Measurements from ENCODE around the gene KIRREL1.

The KIRREL1 gene

DNA sequence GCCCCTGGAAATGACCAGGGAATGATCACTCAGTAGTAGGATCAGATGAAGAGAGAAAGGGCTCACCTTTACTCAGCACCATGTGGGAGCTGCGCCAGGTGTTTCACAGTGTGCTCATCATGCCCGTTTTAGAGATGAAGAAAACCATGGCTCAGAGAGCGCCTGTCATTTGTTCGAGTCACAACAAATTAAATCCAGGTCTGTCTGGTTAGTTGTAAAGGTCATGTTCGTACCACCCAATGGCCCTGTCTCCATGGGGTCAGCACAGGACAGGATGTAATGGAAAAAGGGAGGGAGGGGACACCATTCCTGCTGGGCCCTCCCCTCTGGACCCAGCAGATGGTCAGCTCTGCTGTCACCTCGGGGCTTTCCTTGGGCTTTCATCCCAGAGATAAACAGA is 15.2 kb downstream of the KIRREL1 start:
- no peak for DNase-seq (ENCODE audit: low spot score)
- in situ Hi-C loops (cut with MboI; ENCODE audit: low pct_unique_long_range_greater_than_20kb, low sequenced_read_pairs, unreplicated experiment) = no loop called here
- TF ChIP-seq, protein P1, sequence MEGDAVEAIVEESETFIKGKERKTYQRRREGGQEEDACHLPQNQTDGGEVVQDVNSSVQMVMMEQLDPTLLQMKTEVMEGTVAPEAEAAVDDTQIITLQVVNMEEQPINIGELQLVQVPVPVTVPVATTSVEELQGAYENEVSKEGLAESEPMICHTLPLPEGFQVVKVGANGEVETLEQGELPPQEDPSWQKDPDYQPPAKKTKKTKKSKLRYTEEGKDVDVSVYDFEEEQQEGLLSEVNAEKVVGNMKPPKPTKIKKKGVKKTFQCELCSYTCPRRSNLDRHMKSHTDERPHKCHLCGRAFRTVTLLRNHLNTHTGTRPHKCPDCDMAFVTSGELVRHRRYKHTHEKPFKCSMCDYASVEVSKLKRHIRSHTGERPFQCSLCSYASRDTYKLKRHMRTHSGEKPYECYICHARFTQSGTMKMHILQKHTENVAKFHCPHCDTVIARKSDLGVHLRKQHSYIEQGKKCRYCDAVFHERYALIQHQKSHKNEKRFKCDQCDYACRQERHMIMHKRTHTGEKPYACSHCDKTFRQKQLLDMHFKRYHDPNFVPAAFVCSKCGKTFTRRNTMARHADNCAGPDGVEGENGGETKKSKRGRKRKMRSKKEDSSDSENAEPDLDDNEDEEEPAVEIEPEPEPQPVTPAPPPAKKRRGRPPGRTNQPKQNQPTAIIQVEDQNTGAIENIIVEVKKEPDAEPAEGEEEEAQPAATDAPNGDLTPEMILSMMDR (IDR thresholded peaks at IDR 0.05; ENCODE audit: extremely low read depth, insufficient read depth, missing control alignments) = no peak

DNA sequence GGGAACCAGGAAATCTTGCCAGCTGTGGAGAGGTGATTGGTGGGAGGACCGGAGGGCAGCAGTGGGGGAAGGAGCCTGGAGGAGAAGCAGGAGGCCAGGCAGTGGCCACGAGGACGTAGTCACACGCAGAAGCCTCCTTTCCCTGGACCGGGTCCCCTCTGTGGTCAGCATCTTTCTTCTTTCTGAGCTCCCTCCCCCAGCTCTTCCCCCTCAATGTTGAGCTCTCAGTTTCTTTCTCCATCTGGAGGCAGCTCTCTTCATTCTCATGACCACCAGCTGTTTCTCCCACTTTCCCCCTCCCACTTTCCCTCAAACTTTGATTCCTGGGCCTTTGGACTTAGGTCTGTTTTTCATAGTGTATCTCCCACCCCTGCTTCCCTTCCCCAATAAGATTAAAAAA is 18.3 kb downstream of the KIRREL1 start:
- in situ Hi-C loops (cut with MboI; ENCODE audit: low pct_unique_long_range_greater_than_20kb, low sequenced_read_pairs, unreplicated experiment) = no loop called here

DNA sequence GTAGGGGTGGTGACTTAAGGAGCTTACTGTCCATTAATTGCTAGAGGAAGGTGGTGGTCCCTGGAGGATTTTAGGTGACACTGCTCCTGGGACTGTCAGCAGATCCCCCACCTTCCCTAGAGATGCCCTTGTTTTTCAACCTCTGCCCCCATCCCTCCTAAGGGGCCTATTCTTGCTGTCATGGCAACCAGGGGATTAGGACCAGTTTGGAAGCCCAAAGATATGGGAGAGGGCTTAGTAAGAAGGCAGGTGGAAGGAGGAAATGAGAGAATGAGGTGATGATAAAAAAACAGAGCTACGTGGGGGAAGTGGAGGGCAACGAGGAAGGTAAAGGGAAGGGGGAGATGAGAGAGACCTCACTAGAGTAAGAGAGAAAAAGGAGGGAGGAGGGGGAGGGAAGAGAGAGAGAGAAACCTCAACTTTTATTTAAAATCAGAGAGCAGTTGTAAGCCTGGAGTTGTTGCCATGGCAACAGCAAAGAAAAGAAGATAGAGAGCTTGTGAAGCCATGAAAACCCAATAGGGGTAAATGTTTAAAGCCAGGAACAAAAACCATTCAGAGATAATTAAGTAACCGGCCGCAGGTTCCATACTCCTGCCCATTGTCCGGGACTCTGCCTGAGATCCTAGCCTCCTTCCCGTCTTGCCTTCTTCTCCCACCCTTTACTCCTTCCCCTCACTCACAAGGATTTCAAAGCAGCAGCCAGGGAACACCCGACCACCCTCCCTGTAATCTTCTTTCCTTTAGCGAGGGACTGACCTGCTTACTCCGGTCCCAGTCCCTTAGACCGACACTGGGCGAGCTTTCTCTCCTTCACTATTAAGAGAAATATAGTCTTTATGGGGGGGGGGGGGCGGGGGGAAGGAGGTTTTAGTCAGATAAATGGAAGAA is 20.6 kb downstream of the KIRREL1 start:
- DNase-seq (ENCODE audit: low spot score) = no peak
- TF ChIP-seq, protein P1 (IDR thresholded peaks at IDR 0.05; ENCODE audit: extremely low read depth, insufficient read depth, missing control alignments) = no peak
- in situ Hi-C loops (cut with MboI; ENCODE audit: low pct_unique_long_range_greater_than_20kb, low sequenced_read_pairs, unreplicated experiment) = no loop called here

More for the DNA sequence above, 18.3 kb downstream of the KIRREL1 start:
- TF ChIP-seq, protein P1 (IDR thresholded peaks at IDR 0.05; ENCODE audit: extremely low read depth, insufficient read depth, missing control alignments) = no peak
- no peak for DNase-seq (ENCODE audit: low spot score)

DNA sequence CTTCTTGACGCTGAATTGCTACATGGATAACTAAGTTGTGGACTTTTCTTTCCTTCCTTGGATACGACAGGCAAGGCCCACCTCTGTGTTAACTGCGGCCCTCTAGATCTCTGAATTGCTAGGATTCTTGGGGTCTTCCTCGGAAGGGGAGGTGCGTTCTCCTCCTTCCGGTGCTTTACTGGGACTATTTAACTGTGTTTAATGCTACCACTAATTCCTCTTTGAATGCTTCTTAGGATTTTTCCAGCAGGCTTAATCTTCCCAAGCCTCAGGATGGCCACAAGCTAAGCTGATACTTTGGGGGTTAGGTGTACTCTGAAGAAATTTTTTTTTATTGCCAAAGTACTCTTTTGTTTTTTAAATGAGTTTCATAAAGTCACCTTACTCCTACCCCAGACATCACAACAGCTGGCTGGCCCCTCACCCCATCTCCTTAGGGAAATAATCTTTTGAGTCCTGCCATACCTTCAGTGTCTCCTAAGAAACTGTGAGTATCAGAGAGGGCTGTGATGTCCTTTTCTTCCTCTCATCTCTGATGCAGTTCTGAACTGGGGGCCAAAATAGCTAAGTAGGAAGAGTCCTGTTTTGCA is 21.4 kb downstream of the KIRREL1 start:
- in situ Hi-C loops (cut with MboI; ENCODE audit: low pct_unique_long_range_greater_than_20kb, low sequenced_read_pairs, unreplicated experiment) = no loop called here
- TF ChIP-seq, protein P1 (IDR thresholded peaks at IDR 0.05; ENCODE audit: extremely low read depth, insufficient read depth, missing control alignments) = no peak
- no peak for DNase-seq (ENCODE audit: low spot score)

DNA sequence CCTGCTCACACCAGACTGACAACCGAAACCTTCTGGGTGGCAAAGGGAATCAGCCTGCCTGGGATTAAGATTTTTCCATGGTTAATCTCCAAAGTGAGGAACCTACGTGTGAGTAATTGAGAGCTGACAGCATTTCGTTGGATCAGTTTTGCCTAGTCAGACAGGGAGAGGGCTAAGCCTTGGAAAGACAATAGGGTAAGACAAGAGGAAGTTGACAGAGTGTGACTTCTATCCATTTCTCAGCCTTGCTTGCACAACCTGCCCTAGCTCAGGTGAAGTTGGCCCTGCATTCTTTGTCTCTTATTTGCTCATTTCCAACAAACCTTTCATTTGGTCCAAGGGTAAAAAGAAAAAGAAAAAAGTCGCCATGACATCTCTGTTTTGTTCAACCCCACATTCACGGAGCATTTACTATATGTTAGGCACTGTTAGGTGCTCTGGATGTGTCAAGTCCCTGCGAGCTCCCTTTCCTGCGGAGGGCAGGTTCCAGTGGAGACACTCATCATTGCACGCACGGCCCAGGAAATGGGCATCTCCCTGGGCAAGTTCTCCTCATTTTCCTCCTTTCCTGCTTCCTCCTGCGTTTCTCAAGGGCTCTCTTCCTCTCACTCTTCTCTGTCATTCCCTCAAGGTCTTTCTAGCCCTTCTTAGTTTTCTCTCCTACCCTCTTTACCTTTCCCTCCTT is 23.3 kb downstream of the KIRREL1 start:
- TF ChIP-seq, protein P1 (IDR thresholded peaks at IDR 0.05; ENCODE audit: extremely low read depth, insufficient read depth, missing control alignments) = no peak
- no peak for DNase-seq (ENCODE audit: low spot score)
- in situ Hi-C loops (cut with MboI; ENCODE audit: low pct_unique_long_range_greater_than_20kb, low sequenced_read_pairs, unreplicated experiment) = no loop called here

DNA sequence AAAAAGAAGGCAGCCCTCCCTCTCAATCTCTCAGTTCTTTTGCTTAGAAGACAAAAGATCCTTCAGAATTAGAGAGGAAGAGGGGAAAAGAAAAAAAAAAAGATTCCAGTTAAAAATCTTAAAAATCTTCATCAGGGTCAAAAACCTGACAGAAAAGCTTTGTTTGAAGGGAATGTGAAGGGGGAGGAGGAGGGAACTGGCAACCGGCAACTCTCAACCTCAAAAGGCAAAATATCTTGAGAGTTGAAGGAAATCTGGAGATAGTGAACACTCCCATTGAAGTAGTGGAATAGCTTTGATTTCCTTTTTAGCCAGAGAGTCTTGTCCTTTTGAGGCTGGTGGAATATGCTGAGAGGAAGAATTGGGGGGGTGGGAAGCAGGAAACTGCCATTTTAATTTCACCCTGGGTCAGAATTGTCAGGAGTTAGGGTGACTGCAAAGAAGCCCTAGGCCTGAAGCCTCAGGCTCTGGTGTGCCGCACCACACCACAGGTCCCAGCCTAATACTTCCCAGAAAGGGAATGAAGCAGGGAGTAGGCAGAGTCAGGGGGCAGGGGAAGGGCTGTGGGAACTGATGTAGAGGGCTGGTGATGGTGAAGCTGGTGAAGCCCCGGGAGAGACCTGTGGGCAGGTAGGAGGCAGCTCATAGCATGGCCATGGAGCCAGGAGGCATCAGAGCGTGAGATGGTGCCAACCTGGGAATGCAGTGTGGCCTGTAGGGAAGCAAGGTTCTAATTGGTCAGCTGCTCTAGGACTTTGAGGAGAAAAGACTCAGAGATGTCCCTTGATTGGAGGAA is 24.6 kb downstream of the KIRREL1 start:
- in situ Hi-C loops (cut with MboI; ENCODE audit: low pct_unique_long_range_greater_than_20kb, low sequenced_read_pairs, unreplicated experiment) = no loop called here
- no peak for DNase-seq (ENCODE audit: low spot score)
- TF ChIP-seq, protein P1 (IDR thresholded peaks at IDR 0.05; ENCODE audit: extremely low read depth, insufficient read depth, missing control alignments) = no peak

Measured in GM13977 (cell line).